IMR-90 (cell line): Measurements from ENCODE around the gene PRSS2. TPM values are rescaled to one million over a fixed set of nuclear protein-coding genes. Genes with fewer than 3 reads are reported as not detected.

Source experiments
- ATAC-seq: fragments of 200-7000 bp; cut with Tn5 transposase; 2 replicates; pipeline ENCODE4 v1.9.1; 2020; ENCODE audit warnings: low read depth, mild to moderate bottlenecking, moderate library complexity
- BruUV-seq: library from RNA; stranded (reverse); fragments of 400-500 nt; replicated peaks from 2 replicates; lab custom pipeline; 2021; lab: Mats Ljungman, UMichigan
- CTCF ChIA-PET: fragments of 300-600 bp; formaldehyde crosslinking; extraction: SDS; loops from one replicate; lab custom pipeline; 2021; ENCODE audit warnings: antibody characterized with exemption; lab: Yijun Ruan, JAX
- POLR2A ChIA-PET: fragments of 300-600 bp; sonication (Branson Sonifier 250); formaldehyde crosslinking; loops from one replicate; lab custom pipeline; 2022; ENCODE audit warnings: antibody characterized with exemption; ENCODE audit not compliant: unreplicated experiment; lab: Charles Lee
- DNase-seq: peaks from one replicate; pipeline ENCODE4 v3.0.0; 2013
- H2AFZ ChIP-seq: replicated peaks from 2 replicates; pipeline ENCODE3; 2013; ENCODE audit warnings: low read length, mild to moderate bottlenecking; ENCODE audit not compliant: poor library complexity
- H2AK5ac ChIP-seq: 2 replicates; pipeline ENCODE4 v1.6.1; 2013; ENCODE audit warnings: low read depth, low read length, inconsistent platforms
- H2AK9ac ChIP-seq: replicated peaks from 2 replicates; pipeline ENCODE3; 2013; ENCODE audit warnings: mild to moderate bottlenecking, low read depth, low read length, moderate library complexity; ENCODE audit not compliant: poor library complexity
- H2BK120ac ChIP-seq: 2 replicates; pipeline ENCODE4 v1.6.1; 2013; ENCODE audit warnings: low read depth, low read length, inconsistent platforms
- H2BK15ac ChIP-seq: 3 replicates; pipeline ENCODE4 v1.6.1; 2013; ENCODE audit warnings: low read depth, low read length, inconsistent platforms
- H2BK20ac ChIP-seq: 2 replicates; pipeline ENCODE4 v1.6.1; 2013; ENCODE audit warnings: low read depth, mild to moderate bottlenecking, inconsistent platforms, low read length, moderate library complexity
- H2BK5ac ChIP-seq: 2 replicates; pipeline ENCODE4 v1.6.1; 2013; ENCODE audit warnings: mild to moderate bottlenecking, low read depth, low read length, inconsistent platforms; ENCODE audit not compliant: poor library complexity, severe bottlenecking
- H3K14ac ChIP-seq: replicated peaks from 2 replicates; pipeline ENCODE4 v1.6.1; 2013; ENCODE audit warnings: low read depth, low read length, inconsistent platforms
- H3K18ac ChIP-seq: 2 replicates; pipeline ENCODE4 v1.6.1; 2013; ENCODE audit warnings: low read depth, low read length, control low read depth
- H3K23ac ChIP-seq: 2 replicates; pipeline ENCODE4 v1.6.1; 2013; ENCODE audit warnings: low read depth, low read length, inconsistent platforms
- H3K27ac ChIP-seq: 2 replicates; pipeline ENCODE4 v1.5.1; 2013; ENCODE audit warnings: mild to moderate bottlenecking, control low read depth, low read length; ENCODE audit not compliant: insufficient read depth
- H3K27me3 ChIP-seq: 2 replicates; pipeline ENCODE4 v1.6.1; 2013; ENCODE audit warnings: low read length; ENCODE audit not compliant: control insufficient read depth, insufficient read depth
- H3K36me3 ChIP-seq: 2 replicates; pipeline ENCODE4 v1.6.1; 2013; ENCODE audit warnings: low read length, mixed read lengths; ENCODE audit not compliant: control insufficient read depth, insufficient read depth
- H3K4ac ChIP-seq: 2 replicates; pipeline ENCODE4 v1.6.1; 2013; ENCODE audit warnings: low read depth, low read length, inconsistent platforms
- H3K4me1 ChIP-seq: 2 replicates; pipeline ENCODE4 v1.6.1; 2013; ENCODE audit warnings: low read length, mixed read lengths; ENCODE audit not compliant: control insufficient read depth, insufficient read depth
- H3K4me2 ChIP-seq: 2 replicates; pipeline ENCODE4 v1.6.1; 2013; ENCODE audit warnings: low read depth, mild to moderate bottlenecking, control low read depth, low read length, moderate library complexity
- H3K4me3 ChIP-seq: 2 replicates; pipeline ENCODE4 v1.5.1; 2013; ENCODE audit warnings: low read depth, mild to moderate bottlenecking, control low read depth, low read length, moderate library complexity; ENCODE audit not compliant: insufficient read depth
- H3K56ac ChIP-seq: 2 replicates; pipeline ENCODE4 v1.6.1; 2013; ENCODE audit warnings: low read length, inconsistent platforms; ENCODE audit not compliant: insufficient read depth; ENCODE audit errors: extremely low read depth
- H3K79me1 ChIP-seq, 2 experiments: 2 replicates each; pipeline ENCODE4 v1.6.1; 2013; ENCODE audit warnings: low read length in 2 of 2, inconsistent platforms in 1 of 2, low read depth in 1 of 2
- H3K9ac ChIP-seq: 2 replicates; pipeline ENCODE4 v1.6.1; 2013; ENCODE audit warnings: low read depth, low read length, control low read depth
- H3K9me1 ChIP-seq: 2 replicates; pipeline ENCODE4 v1.6.1; 2013; ENCODE audit warnings: low read length, inconsistent platforms; ENCODE audit not compliant: insufficient read depth
- H3K9me3 ChIP-seq: 2 replicates; pipeline ENCODE4 v1.6.1; 2013; ENCODE audit warnings: low read length; ENCODE audit not compliant: control insufficient read depth, insufficient read depth
- H4K20me1 ChIP-seq: 2 replicates; pipeline ENCODE4 v1.6.1; 2013; ENCODE audit warnings: low read length, inconsistent platforms; ENCODE audit not compliant: insufficient read depth
- H4K5ac ChIP-seq: 2 replicates; pipeline ENCODE4 v1.6.1; 2013; ENCODE audit warnings: mild to moderate bottlenecking, low read depth, low read length, control low read depth
- H4K8ac ChIP-seq, 2 experiments: 2 replicates each; pipeline ENCODE4 v1.6.1; 2013; ENCODE audit warnings: low read depth in 2 of 2, low read length in 2 of 2, control low read depth in 1 of 2, inconsistent platforms in 1 of 2
- H4K91ac ChIP-seq: 2 replicates; pipeline ENCODE4 v1.6.1; 2013; ENCODE audit warnings: low read depth, low read length, inconsistent platforms; ENCODE audit not compliant: insufficient read depth
- ELK1 ChIP-seq: fragments of 150-350 bp; IDR thresholded peaks from 2 replicates; pipeline ENCODE4 v1.6.1; 2016; ENCODE audit warnings: low read depth, mild to moderate bottlenecking, low read length, moderate library complexity, borderline replicate concordance
- MAZ ChIP-seq: IDR thresholded peaks from 2 replicates; pipeline ENCODE4 v1.6.1; 2012; ENCODE audit warnings: low read depth, mild to moderate bottlenecking, low read length, improper control_type of control experiment, moderate library complexity, borderline replicate concordance
- NFE2L2 ChIP-seq: fragments of 150-350 bp; IDR thresholded peaks from 2 replicates; pipeline ENCODE4 v1.6.1; 2016; ENCODE audit warnings: low read depth, mild to moderate bottlenecking, low read length
- RFX5 ChIP-seq: IDR thresholded peaks from 2 replicates; pipeline ENCODE4 v1.8.0; 2012; ENCODE audit warnings: low read depth, mild to moderate bottlenecking, low read length, moderate library complexity
- WGBS, 2 experiments: methylation state at CpG; one replicate each; pipeline versions ENCODE4 v1.1.5 to v1.1.7; 2013; ENCODE audit warnings: missing lambda C conversion rate in 2 of 2; ENCODE audit not compliant: insufficient read length in 1 of 2; ENCODE audit errors: extremely low coverage in 2 of 2; 5-methylcytosine and 5-hydroxymethylcytosine counted together
- dilution Hi-C: fragments of 300-500 bp; cut with HindIII; formaldehyde crosslinking; loops from one replicate; pipeline ENCODE4 v1.14.3; 2018; ENCODE audit warnings: low sequenced_read_pairs; ENCODE audit not compliant: unreplicated experiment
- in situ Hi-C: fragments of 300-500 bp; cut with MboI; formaldehyde crosslinking; loops from 3 replicates; pipeline ENCODE4 v1.14.3; 2019; ENCODE audit warnings: low sequenced_read_pairs, inconsistent platforms, mixed read lengths
- intact Hi-C: fragments of 100-400 bp; cut with micrococcal nuclease; formaldehyde crosslinking; loops from 2 replicates; pipeline ENCODE4 v1.10.0; 2022
- polyA plus RNA-seq, 3 experiments: library from polyadenylated mRNA; depleted of rRNA; stranded (reverse); fragments of >200 nt; gene quantifications; 2 replicates each; pipeline ENCODE4 v1.2.3, GENCODE V29; 2012; ENCODE audit warnings: low replicate concordance in 1 of 3
- total RNA-seq: library from RNA; depleted of rRNA; stranded (reverse); fragments of >200 nt; gene quantifications from 2 replicates; pipeline ENCODE4 v1.2.3, GENCODE V29; 2012

The PRSS2 gene
- total and polyA plus RNA-seq, 2 of the 4 experiments (the other 2 are of a cell fraction) = not detected

GRCh38 chr7:142808802-142809583, 38.2 kb downstream of the PRSS2 start:
- H4K91ac ChIP-seq = no peak overlapping the region
- H2AFZ ChIP-seq = no peak overlapping the region
- H4K5ac ChIP-seq = no peak overlapping the region
- H3K9me1 ChIP-seq = no peaks in the 10 kb centered on the region
- no peak overlapping the region for H2BK20ac ChIP-seq
- no peak overlapping the region for H3K9ac ChIP-seq
- no peaks in the 10 kb centered on the region for H4K20me1 ChIP-seq
- TF ChIP-seq ELK1 = no peak
- no peak for TF ChIP-seq NFE2L2
- no peak for TF ChIP-seq RFX5
- no peak for TF ChIP-seq MAZ
- H3K4me2 ChIP-seq = no peak overlapping the region
- no peaks in the 10 kb centered on the region for H3K79me1 ChIP-seq
- intact Hi-C loops = no loop called here
- ATAC-seq (no peak), DNase-seq (peak; percentile 7)
- no peak overlapping the region for H2BK15ac ChIP-seq
- no peak overlapping the region for H2AK9ac ChIP-seq
- H2BK5ac ChIP-seq = no peak overlapping the region
- no peaks in the 10 kb centered on the region for H3K9me3 ChIP-seq
- no peak overlapping the region for H3K14ac ChIP-seq
- ChIA-PET CTCF (interaction anchor here (1.5 to 1.7 kb wide), 3 partner anchors 26 to 274 kb away, joined by 4 to 8 read pairs (median 5); no protein-coding TSS in a partner anchor), POLR2A (no interaction called here)
- H3K4me3 ChIP-seq = no peak overlapping the region
- in situ Hi-C loops = no loop called here
- H3K18ac ChIP-seq = no peak overlapping the region
- no peak overlapping the region for H2AK5ac ChIP-seq
- no peak overlapping the region for H4K8ac ChIP-seq
- no CpG with 5 or more reads among the region's 6 CpGs for WGBS, 2 experiments
- H2BK120ac ChIP-seq = no peak overlapping the region
- H3K27me3 ChIP-seq = peaks cover 3% of the 10 kb centered on the region; the same call in 1 of the 2 replicates
- H3K4me1 ChIP-seq = no peaks in the 10 kb centered on the region
- no peaks in the 10 kb centered on the region for H3K36me3 ChIP-seq
- dilution Hi-C loops = no loop called here
- no peak overlapping the region for H3K4ac ChIP-seq
- no peak overlapping the region for H3K56ac ChIP-seq
- H3K27ac ChIP-seq = no peak overlapping the region
- no TSS peak for BruUV-seq
- no peak overlapping the region for H3K23ac ChIP-seq
